Measurements from ENCODE around the gene TEK.

DNA sequence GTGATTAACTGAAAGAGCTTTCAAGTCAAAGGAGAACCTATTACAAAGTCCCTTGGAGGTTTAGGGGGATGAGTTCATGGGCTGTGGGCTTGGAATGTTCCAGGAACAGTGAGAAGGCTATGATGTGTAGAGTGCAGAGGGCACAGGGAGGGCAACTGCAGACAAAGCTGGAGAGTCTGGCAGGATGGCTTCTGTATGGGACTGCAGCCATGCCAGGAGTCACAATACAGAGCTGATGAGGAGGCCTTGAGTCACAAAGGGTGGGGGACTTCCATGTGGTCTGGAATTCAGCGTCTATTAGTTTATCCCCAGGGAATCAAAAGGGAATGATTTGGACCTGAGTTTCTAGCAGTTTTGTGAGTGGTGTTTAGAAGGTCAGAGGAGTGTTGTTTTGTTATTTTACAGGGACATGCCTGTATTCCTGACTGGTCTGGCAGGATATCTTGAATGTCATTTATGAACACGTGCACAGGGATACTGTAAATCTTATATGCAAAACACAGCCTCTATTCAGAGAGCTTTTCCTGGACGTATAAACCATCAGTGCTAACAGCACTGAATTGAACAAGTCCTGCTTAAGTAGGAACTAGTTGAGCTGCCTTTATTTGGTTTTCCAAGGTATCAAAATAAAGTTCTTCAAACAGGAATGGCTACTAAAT, 14.3 kb upstream of the TEK start:
- no peak for TF ChIP-seq CTCF (optimal IDR thresholded peaks at IDR 0.05 in 1 of 3, IDR thresholded peaks at IDR 0.05 in 1 of 3, conservative IDR thresholded peaks at IDR 0.05 in 1 of 3; ENCODE audit: extremely low read depth in 1 of 3, insufficient read depth in 2 of 3, low read length in 3 of 3)
- TF ChIP-seq EZH2 (IDR thresholded peaks at IDR 0.05; ENCODE audit: low read length), result no peak
